NB4 (cell line): ENCODE data around the gene CCT5.

ENCODE experiments used
- DNase-seq: peaks from one replicate; pipeline ENCODE4 v3.0.0; 2010; ENCODE audit warnings: low read depth
- H3K4me3 ChIP-seq: one replicate; pipeline ENCODE4 v1.5.1; 2011; ENCODE audit warnings: mild to moderate bottlenecking, low read depth, low read length, moderate library complexity
- CTCF ChIP-seq: IDR thresholded peaks from one replicate; pipeline ENCODE4 v1.5.1; 2012; ENCODE audit warnings: low read depth, low read length
- MAX ChIP-seq: IDR thresholded peaks from 2 replicates; pipeline ENCODE4 v1.6.1; 2011; ENCODE audit warnings: low read depth, low read length
- MYC ChIP-seq: IDR thresholded peaks from 2 replicates; pipeline ENCODE4 v1.6.1; 2011; ENCODE audit warnings: low read depth, low read length
- POLR2A ChIP-seq: IDR thresholded peaks from 2 replicates; pipeline ENCODE4 v1.6.1; 2011; ENCODE audit warnings: mild to moderate bottlenecking; ENCODE audit not compliant: insufficient read length; ENCODE audit errors: extremely low read depth

The CCT5 gene

GRCh38 chr5:10295619-10296326 is 45.7 kb downstream of the CCT5 start:
- DNase-seq = no peak
- TF ChIP-seq MYC (no peak), MAX (no peak), CTCF (no peak), POLR2A (no peak)
- H3K4me3 ChIP-seq = no peak overlapping the region

- TF ChIP-seq MAX = no peak
- no peak for TF ChIP-seq MYC
- no peak for TF ChIP-seq CTCF
- TF ChIP-seq POLR2A = no peak
- DNase-seq = no peak
- no peak overlapping the region for H3K4me3 ChIP-seq
Observed at GRCh38 chr5:10297646-10298204, 47.6 kb downstream of the CCT5 start.

- no peak for TF ChIP-seq CTCF
- TF ChIP-seq MYC = no peak
- TF ChIP-seq MAX = no peak
- no peak for TF ChIP-seq POLR2A
Observed at GRCh38 chr5:10300246-10300645, 50.2 kb downstream of the CCT5 start.

GRCh38 chr5:10301266-10301665 is 51.2 kb downstream of the CCT5 start:
- H3K4me3 ChIP-seq = no peak overlapping the region
- no peak for DNase-seq
- TF ChIP-seq CTCF (no peak), MYC (no peak), POLR2A (no peak), MAX (no peak)

More at GRCh38 chr5:10300246-10300645, 50.2 kb downstream of the CCT5 start:
- H3K4me3 ChIP-seq = no peak overlapping the region
- DNase-seq = no peak

- TF ChIP-seq MYC (no peak), POLR2A (no peak), CTCF (no peak), MAX (no peak)
- H3K4me3 ChIP-seq = no peak overlapping the region
- no peak for DNase-seq
Observed at GRCh38 chr5:10301842-10302610, 51.9 kb downstream of the CCT5 start.
